Measurements from ENCODE around the gene EP400. TPM values are rescaled to one million over a fixed set of nuclear protein-coding genes. Genes with fewer than 3 reads are reported as not detected.
A peak's percentile ranks its signal among the peaks of the same experiment; 100 is the strongest.
"Not testable (repeated sequence)": the region's sequence is repeated elsewhere in the genome, so short reads cannot be mapped to it uniquely, and the experiment has no call there.

The EP400 gene
- total and polyA plus RNA-seq, 7 donors, result 8.0 to 24.5 (median 18.4) TPM

- Histone ChIP-seq H3K27me3 (ENCODE audit: insufficient read depth in 3 of 3, low read length in 2 of 3) (no peaks in the 10 kb centered on the region), H3K36me3 (ENCODE audit: insufficient read depth in 1 of 2, low read depth in 1 of 2) (no peaks in the 10 kb centered on the region), H3K4me3 (peak overlapping the region; percentile 96), H3K4me1 (peaks cover 21% of the 10 kb centered on the region), H3K9me3 (no peaks in the 10 kb centered on the region), H3K27ac (peak overlapping the region; percentile 71)
- peak; percentile 5 to 25 (median 14) for ATAC-seq
- no peak for TF ChIP-seq CTCF (IDR thresholded peaks at IDR 0.05)
- intact Hi-C loops (cut with DNase I), result loop anchor here in 1 of 2 donors (5.0 kb wide), 1 partner anchor 98 kb away; no protein-coding TSS in a partner anchor
- 1 to 2% (median 1%) methylated on average over 54 to 79 of the region's 79 CpGs for whole genome bisulfite sequencing, 3 donors
- peak; percentile 37 to 66 for DNase-seq
Observed at GRCh38 chr12:131950182-131950913, 606 bp downstream of the EP400 start.

- not testable (repeated sequence) for H3K4me3 ChIP-seq; H3K27ac ChIP-seq; H3K27me3 ChIP-seq (ENCODE audit: insufficient read depth in 3 of 3, low read length in 2 of 3); H3K9me3 ChIP-seq; H3K36me3 ChIP-seq (ENCODE audit: insufficient read depth in 1 of 2, low read depth in 1 of 2); DNase-seq; ATAC-seq
- peaks cover 41% of the 10 kb centered on the region for H3K4me1 ChIP-seq
- WGBS, 3 donors, result 93 to 96% (median 93%) methylated on average over 9 of the region's 9 CpGs
- intact Hi-C loops (cut with DNase I), result loop anchor here in 1 of 2 donors (5.0 kb wide), 1 partner anchor 102 kb away; no protein-coding TSS in a partner anchor
Observed at GRCh38 chr12:131953810-131954209, 4.1 kb downstream of the EP400 start.

GRCh38 chr12:131954460-131954859, 4.7 kb downstream of the EP400 start:
- ATAC-seq; H3K27me3 ChIP-seq (ENCODE audit: insufficient read depth in 3 of 3, low read length in 2 of 3); H3K27ac ChIP-seq; H3K9me3 ChIP-seq; H3K4me3 ChIP-seq; DNase-seq; H3K36me3 ChIP-seq (ENCODE audit: insufficient read depth in 1 of 2, low read depth in 1 of 2): not testable (repeated sequence)
- 92 to 94% (median 93%) methylated on average over 13 of the region's 13 CpGs for WGBS, 3 donors
- intact Hi-C loops (cut with DNase I), result loop anchor here in 1 of 2 donors (5.0 kb wide), 1 partner anchor 102 kb away; no protein-coding TSS in a partner anchor
- H3K4me1 ChIP-seq, result peaks cover 47% of the 10 kb centered on the region

- H3K9me3 ChIP-seq, result no peaks in the 10 kb centered on the region
- intact Hi-C loops (cut with DNase I), result no loop called here
- H3K27me3 ChIP-seq (ENCODE audit: insufficient read depth in 3 of 3, low read length in 2 of 3), result no peaks in the 10 kb centered on the region
- WGBS, 3 donors, result 37 to 38% (median 38%) methylated on average over 4 of the region's 4 CpGs
- DNase-seq (no peak), ATAC-seq (peak in 2 of 4 donors; percentile 40 to 51)
- peaks cover 0 to 14% of the 10 kb centered on the region in 2 donors for H3K36me3 ChIP-seq (ENCODE audit: insufficient read depth in 1 of 2, low read depth in 1 of 2)
- peaks cover 35% of the 10 kb centered on the region for H3K4me1 ChIP-seq
- H3K4me3 ChIP-seq, result peak overlapping the region; percentile 4
- no peak for TF ChIP-seq CTCF (IDR thresholded peaks at IDR 0.05)
- peak overlapping the region; percentile 44 for H3K27ac ChIP-seq
Observed at GRCh38 chr12:131959116-131959515, 9.4 kb downstream of the EP400 start.

- Histone ChIP-seq H3K36me3 (ENCODE audit: insufficient read depth in 1 of 2, low read depth in 1 of 2) (peaks cover 0 to 14% of the 10 kb centered on the region in 2 donors), H3K4me3 (peak overlapping the region; percentile 4), H3K27ac (peak overlapping the region; percentile 32), H3K9me3 (no peaks in the 10 kb centered on the region), H3K4me1 (peaks cover 42% of the 10 kb centered on the region), H3K27me3 (ENCODE audit: insufficient read depth in 3 of 3, low read length in 2 of 3) (no peaks in the 10 kb centered on the region)
- intact Hi-C loops (cut with DNase I), result no loop called here
- peak; percentile 44 to 65 (median 61) for ATAC-seq
- DNase-seq, result no peak
- 41 to 65% (median 42%) methylated on average over 16 of the region's 16 CpGs for WGBS, 3 donors
- no peak for TF ChIP-seq CTCF (IDR thresholded peaks at IDR 0.05)
Observed at GRCh38 chr12:131959641-131960589, 10.2 kb downstream of the EP400 start.

- H3K27me3 ChIP-seq (ENCODE audit: insufficient read depth in 3 of 3, low read length in 2 of 3); DNase-seq; H3K4me3 ChIP-seq; intact Hi-C loops (cut with DNase I); H3K9me3 ChIP-seq; ATAC-seq; H3K27ac ChIP-seq: not testable (repeated sequence)
- H3K36me3 ChIP-seq (ENCODE audit: insufficient read depth in 1 of 2, low read depth in 1 of 2), result peaks cover 0 to 14% of the 10 kb centered on the region in 2 donors
- H3K4me1 ChIP-seq, result peaks cover 49% of the 10 kb centered on the region
- 87 to 92% (median 92%) methylated on average over 17 to 21 of the region's 30 CpGs for WGBS, 3 donors
Observed at GRCh38 chr12:131960590-131961325, 11.0 kb downstream of the EP400 start.

GRCh38 chr12:131961328-131961727, 11.6 kb downstream of the EP400 start:
- peaks cover 0 to 14% of the 10 kb centered on the region in 2 donors for H3K36me3 ChIP-seq (ENCODE audit: insufficient read depth in 1 of 2, low read depth in 1 of 2)
- H3K4me3 ChIP-seq; H3K9me3 ChIP-seq; H3K27me3 ChIP-seq (ENCODE audit: insufficient read depth in 3 of 3, low read length in 2 of 3); intact Hi-C loops (cut with DNase I); ATAC-seq; H3K27ac ChIP-seq; DNase-seq: not testable (repeated sequence)
- 80 to 91% (median 91%) methylated on average over 1 to 11 of the region's 20 CpGs for WGBS, 3 donors
- peaks cover 52% of the 10 kb centered on the region for H3K4me1 ChIP-seq
